ENCODE results near the gene PHLDA1.
A peak's percentile ranks its signal among the peaks of the same experiment; 100 is the strongest.

- TF ChIP-seq, protein P1, sequence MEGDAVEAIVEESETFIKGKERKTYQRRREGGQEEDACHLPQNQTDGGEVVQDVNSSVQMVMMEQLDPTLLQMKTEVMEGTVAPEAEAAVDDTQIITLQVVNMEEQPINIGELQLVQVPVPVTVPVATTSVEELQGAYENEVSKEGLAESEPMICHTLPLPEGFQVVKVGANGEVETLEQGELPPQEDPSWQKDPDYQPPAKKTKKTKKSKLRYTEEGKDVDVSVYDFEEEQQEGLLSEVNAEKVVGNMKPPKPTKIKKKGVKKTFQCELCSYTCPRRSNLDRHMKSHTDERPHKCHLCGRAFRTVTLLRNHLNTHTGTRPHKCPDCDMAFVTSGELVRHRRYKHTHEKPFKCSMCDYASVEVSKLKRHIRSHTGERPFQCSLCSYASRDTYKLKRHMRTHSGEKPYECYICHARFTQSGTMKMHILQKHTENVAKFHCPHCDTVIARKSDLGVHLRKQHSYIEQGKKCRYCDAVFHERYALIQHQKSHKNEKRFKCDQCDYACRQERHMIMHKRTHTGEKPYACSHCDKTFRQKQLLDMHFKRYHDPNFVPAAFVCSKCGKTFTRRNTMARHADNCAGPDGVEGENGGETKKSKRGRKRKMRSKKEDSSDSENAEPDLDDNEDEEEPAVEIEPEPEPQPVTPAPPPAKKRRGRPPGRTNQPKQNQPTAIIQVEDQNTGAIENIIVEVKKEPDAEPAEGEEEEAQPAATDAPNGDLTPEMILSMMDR (IDR thresholded peaks at IDR 0.05; ENCODE audit: extremely low read depth in 1 of 2, insufficient read depth in 1 of 2, low read depth in 1 of 2, low read length in 2 of 2) = no peak
- TF ChIP-seq POLR2A (IDR thresholded peaks at IDR 0.05; ENCODE audit: low read depth, low read length) (no peak), POLR2AphosphoS5 (IDR thresholded peaks at IDR 0.05; ENCODE audit: insufficient read depth, low read depth, low read length) (peak; percentile 28), EZH2 (IDR thresholded peaks at IDR 0.05; ENCODE audit: borderline replicate concordance, low read depth, low read length, severe bottlenecking) (no peak), FOS (IDR thresholded peaks at IDR 0.05; ENCODE audit: borderline replicate concordance, insufficient read depth, low read length) (peak; percentile 64), GATA2 (IDR thresholded peaks at IDR 0.05; ENCODE audit: insufficient read depth, insufficient read length, low read depth, low read length) (no peak), MYC (IDR thresholded peaks at IDR 0.05; ENCODE audit: low read depth, low read length) (no peak), JUN (IDR thresholded peaks at IDR 0.05; ENCODE audit: borderline replicate concordance, insufficient read depth, insufficient read length, low read depth) (no peak)
- TF ChIP-seq, protein P2, sequence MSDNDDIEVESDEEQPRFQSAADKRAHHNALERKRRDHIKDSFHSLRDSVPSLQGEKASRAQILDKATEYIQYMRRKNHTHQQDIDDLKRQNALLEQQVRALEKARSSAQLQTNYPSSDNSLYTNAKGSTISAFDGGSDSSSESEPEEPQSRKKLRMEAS (IDR thresholded peaks at IDR 0.05; ENCODE audit: insufficient read depth, insufficient read length) = no peak
These were observed 6.5 kb downstream of the PHLDA1 start for GRCh38 chr12:76024942-76025600.
